Activated naive CD8-positive, alpha-beta T cell treated with anti-CD3 and anti-CD28 coated beads, Interleukin-2, amount 50 U/mL, for 24 hours (primary cell): ENCODE data around the gene PIGS.
A peak's percentile ranks its signal among the peaks of the same experiment; 100 is the strongest.

Experiments used
- ATAC-seq: fragments of 150-1000 bp; cut with Tn5 transposase; one replicate; pipeline ENCODE4 v1.10.0; 2021
- DNase-seq: peaks from one replicate; pipeline ENCODE4 v3.0.0; 2021
- H3K27ac Mint-ChIP-seq: one replicate; pipeline ENCODE4 v1.8.0; 2021; ENCODE audit warnings: mild to moderate bottlenecking, mixed read lengths
- H3K27me3 Mint-ChIP-seq: one replicate; pipeline ENCODE4 v1.8.0; 2021; ENCODE audit warnings: mixed read lengths
- H3K36me3 Mint-ChIP-seq: one replicate; pipeline ENCODE4 v1.8.0; 2021; ENCODE audit warnings: low read depth, mixed read lengths
- H3K4me1 Mint-ChIP-seq: one replicate; pipeline ENCODE4 v1.8.0; 2021; ENCODE audit warnings: mixed read lengths
- H3K4me3 Mint-ChIP-seq: one replicate; pipeline ENCODE4 v1.8.0; 2021; ENCODE audit warnings: mild to moderate bottlenecking, moderate library complexity, mixed read lengths
- H3K9me3 Mint-ChIP-seq: one replicate; pipeline ENCODE4 v1.8.0; 2021; ENCODE audit warnings: mixed read lengths

The PIGS gene

DNA sequence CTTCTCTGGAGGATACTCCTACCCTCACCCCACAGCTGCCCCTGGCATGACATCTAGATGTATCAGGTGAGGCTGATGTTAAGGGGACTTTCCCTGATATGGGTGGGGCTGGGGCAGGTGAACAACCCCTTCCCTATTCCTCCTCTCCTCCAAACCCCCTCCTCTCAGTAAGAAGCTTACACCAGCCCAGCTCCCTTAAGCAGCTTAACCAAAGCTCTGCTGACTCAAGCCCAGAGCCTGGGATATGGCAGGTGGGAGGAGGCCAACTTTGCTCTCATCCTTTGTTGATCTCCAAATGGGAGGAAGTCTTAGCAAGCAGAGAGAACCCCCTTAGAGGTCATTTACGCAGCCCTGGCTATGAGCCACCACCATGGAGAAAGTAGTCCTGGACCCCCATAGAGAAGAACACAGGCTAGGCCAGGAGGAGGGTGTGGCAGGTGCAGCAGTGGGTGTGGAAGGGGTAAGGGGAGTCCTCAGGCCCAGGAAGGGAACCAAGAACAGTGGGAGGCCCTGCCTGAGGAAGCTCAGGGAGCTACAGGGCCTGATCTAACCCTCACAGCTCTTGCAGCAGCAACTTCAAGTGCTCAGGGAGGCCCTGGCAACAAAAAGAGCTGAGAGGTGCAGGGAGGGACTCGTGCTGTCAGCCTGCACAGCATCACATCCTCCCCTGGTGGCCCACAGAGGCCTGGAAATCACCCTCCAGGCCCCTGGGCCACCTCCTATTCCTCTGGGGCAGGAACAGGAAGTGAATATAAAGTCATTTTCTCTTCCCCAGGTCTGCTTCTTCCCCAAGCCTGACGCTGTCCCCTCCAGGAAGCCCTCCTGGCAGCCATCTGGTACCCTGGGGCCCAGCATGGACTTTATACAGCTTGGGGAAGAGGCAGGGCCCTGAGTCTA is 21.8 kb downstream of the PIGS start:
- DNase-seq (peak; percentile 55), ATAC-seq (peak; percentile 67)
- Mint-ChIP-seq H3K36me3 (peaks cover 17% of the 10 kb centered on the region), H3K9me3 (no peaks in the 10 kb centered on the region), H3K27ac (peak overlapping the region; percentile 73), H3K4me1 (peaks cover 54% of the 10 kb centered on the region), H3K27me3 (no peaks in the 10 kb centered on the region), H3K4me3 (no peak overlapping the region)

DNA sequence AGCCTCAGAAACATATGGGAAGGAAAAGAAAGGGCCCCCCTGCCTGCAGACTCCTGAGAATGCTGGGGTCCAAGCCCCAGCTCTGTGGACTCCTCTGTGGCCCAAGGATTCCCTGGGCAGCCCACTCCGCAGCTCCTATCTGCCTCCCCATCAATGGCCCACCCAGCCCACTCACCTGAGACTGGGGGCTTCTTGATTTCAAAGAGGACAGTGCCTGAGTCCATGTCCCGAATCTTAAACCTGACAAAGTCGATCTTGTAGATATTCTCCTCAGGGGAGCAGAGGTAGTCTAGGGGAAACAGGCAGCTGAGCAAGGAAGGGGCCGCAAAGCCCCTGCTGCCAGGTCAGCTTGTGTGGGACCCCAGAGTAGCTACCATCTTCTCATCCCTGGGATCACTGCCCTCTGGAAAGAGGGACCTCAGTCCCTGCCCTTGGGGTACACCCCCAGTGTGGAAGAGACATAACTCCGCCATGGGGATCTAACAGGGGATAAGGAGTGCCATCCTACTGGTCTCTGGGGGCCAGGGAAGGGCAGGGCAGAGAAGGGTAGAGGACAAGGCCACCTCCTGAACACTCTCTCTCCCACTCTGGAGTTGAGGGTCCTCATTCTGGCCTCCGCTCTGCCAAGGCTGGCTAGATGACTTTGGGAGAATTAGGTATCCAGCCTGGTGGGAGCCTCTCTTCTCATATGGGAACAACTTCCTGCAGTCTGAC is 22.8 kb downstream of the PIGS start:
- H3K27ac Mint-ChIP-seq, result peak overlapping the region; percentile 25
- peaks cover 10% of the 10 kb centered on the region for H3K36me3 Mint-ChIP-seq
- DNase-seq (no peak), ATAC-seq (no peak)
- H3K4me1 Mint-ChIP-seq, result peaks cover 51% of the 10 kb centered on the region
- H3K27me3 Mint-ChIP-seq, result no peaks in the 10 kb centered on the region
- no peak overlapping the region for H3K4me3 Mint-ChIP-seq
- no peaks in the 10 kb centered on the region for H3K9me3 Mint-ChIP-seq

DNA sequence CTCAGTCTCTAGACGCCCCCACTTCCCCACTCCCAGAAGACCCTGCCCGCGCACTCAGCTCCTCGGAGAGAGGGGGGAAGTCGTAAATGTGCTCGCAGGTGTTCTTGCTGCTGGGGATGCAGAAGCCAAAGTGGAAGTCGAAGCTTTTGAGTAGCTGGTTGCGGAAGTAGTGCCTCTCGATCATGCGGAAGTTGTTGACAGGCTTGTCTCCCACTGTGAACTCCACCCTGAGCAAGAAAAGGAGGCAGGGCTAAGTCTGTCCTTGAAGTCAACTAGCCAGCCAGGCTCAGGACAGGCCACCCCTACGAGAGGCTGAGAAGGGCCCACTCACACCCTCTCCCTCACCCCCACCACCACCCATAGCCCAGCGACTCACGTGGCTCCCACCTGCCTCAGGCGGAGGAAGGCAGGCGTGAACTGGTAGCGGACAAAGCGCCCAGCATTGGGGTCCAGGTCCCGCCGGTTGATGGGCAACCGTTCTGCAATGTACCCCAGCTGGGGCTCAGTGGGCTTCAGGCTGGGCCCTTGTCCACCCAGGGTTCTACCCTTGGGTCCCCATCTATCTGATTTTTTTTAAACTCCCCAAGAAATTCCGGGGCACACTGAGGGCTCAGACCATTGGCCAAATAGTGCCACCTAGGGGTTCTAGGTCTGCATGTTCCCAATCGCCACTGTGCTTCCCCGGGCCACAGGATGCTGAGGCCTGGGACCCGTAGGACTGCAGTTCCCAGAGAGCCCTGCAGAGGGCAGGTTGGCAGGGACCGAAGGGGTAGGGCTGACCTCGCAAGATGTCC is 23.5 kb downstream of the PIGS start:
- Mint-ChIP-seq H3K4me3 (peak overlapping the region; percentile 30), H3K36me3 (peaks cover 4% of the 10 kb centered on the region), H3K9me3 (no peaks in the 10 kb centered on the region), H3K27ac (peak overlapping the region; percentile 53), H3K27me3 (no peaks in the 10 kb centered on the region), H3K4me1 (peaks cover 46% of the 10 kb centered on the region)
- peak; percentile 84 for DNase-seq
- peak; percentile 57 for ATAC-seq

DNA sequence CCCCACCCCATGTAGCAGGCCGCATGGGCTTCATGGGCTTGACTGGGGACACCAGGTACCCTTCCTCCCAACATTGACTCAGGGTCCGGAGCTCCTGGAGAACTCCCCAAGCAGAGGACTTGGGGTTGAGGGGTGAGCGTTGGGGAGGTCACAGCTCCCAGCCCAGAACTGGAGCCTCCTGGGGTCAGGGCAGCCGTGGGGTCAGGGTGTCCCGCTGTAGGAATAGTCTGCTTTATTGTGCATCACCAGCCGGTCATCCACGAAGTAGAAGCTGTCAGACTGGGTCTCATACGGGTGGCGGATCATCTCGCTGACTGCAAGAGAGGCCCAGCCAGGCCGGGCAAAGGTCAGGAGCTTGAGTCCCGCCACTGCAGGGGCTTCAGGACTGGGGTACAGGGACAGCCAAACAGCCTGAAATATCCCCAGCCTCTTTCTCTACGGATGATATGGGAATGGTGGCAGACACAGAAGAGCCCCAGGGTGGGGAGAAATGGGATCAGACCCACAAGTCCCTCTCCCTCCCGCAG is 24.2 kb downstream of the PIGS start:
- Mint-ChIP-seq H3K36me3 (peaks cover 3% of the 10 kb centered on the region), H3K4me1 (peaks cover 43% of the 10 kb centered on the region), H3K27me3 (no peaks in the 10 kb centered on the region), H3K9me3 (no peaks in the 10 kb centered on the region), H3K4me3 (no peak overlapping the region), H3K27ac (no peak overlapping the region)
- DNase-seq (no peak), ATAC-seq (no peak)

DNA sequence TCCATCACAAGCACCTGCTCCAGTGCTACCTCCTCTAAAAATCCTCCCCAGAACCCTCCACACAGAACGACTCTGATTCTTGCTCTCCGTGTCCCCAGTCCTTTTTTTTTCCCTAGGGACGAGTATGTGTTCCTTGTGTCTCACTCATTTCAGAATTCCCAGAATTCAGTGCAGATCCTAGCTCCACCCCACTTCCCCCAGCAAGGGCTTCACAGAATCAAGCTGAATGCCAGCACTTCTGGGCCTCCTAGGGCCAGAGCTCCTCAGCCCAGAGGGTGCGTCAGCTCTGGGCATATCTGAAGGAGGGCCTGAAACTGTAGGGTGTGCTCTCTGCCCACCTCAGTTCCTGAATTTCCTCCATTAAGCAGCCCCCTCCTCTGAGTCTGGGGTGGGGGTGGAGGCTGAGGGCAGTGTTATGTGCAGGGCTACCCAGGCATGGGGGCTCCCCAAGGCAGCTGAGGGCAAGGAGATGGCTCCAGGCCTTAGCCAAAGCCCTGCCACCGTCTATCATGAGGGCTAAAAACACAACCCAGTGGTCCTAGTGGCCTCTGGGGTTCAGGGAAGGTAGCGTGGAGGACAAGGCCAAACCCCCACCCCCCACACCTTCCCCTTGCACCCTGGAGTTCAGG is 25.4 kb downstream of the PIGS start:
- no peak for ATAC-seq
- Mint-ChIP-seq H3K27ac (no peak overlapping the region), H3K4me1 (peaks cover 33% of the 10 kb centered on the region), H3K4me3 (no peak overlapping the region), H3K9me3 (no peaks in the 10 kb centered on the region), H3K27me3 (no peaks in the 10 kb centered on the region), H3K36me3 (peaks cover 3% of the 10 kb centered on the region)
- DNase-seq, result no peak

DNA sequence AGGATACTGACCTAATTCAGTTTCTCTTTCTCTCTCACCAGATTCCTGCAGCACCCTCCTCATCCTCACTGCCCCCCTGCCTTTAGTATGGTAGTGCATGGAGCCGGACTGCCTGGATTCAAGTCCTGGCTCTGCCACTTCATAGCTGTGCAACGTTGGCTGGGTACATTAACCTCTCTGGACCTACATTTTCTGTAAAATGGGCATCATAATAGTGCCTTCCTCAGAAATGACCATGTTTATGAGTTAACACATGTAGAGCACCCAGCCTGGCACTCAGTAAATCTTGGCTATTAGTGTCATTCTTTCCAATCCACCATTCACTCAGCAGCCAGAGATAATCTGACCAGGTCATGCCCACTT is 26.2 kb downstream of the PIGS start:
- no peak overlapping the region for H3K27ac Mint-ChIP-seq
- ATAC-seq, result no peak
- no peak for DNase-seq
- peaks cover 25% of the 10 kb centered on the region for H3K4me1 Mint-ChIP-seq
- H3K4me3 Mint-ChIP-seq, result no peak overlapping the region
- peaks cover 3% of the 10 kb centered on the region for H3K36me3 Mint-ChIP-seq
- H3K27me3 Mint-ChIP-seq, result no peaks in the 10 kb centered on the region
- no peaks in the 10 kb centered on the region for H3K9me3 Mint-ChIP-seq

DNA sequence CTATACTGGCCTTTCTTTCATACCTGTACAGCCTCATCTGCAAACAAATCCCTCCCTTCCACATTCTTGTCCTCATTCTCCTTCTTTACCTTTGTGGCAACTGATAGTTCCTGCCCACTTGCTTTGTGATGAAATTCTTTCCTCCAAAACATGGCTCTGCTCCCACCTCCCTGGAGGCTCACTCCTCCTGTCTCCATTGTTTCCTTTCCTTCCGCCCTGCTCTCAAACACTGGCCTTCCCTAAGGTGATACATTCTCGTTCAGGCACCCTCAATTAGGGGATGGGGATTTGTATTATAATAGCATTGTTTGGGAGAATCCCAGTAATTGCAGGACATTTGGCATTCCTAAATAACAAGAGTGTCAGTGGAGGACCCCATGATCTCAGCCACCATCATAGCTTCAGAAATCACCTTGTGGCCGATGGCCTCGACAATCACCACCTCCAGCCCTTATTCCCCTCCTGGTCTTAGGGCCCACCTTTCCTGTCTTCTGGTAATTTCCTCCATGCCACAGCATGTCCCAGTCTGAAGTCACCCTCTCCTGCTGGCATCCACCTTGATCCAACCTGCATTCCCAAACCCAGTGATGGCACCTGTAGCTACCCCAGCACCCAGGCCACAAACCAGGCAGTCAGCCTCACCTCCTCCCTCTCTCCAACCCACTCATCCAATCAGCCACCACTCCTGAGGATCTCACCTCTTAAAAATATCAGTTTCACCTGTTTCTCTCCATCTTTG is 26.8 kb downstream of the PIGS start:
- no peak for ATAC-seq
- no peaks in the 10 kb centered on the region for H3K27me3 Mint-ChIP-seq

DNA sequence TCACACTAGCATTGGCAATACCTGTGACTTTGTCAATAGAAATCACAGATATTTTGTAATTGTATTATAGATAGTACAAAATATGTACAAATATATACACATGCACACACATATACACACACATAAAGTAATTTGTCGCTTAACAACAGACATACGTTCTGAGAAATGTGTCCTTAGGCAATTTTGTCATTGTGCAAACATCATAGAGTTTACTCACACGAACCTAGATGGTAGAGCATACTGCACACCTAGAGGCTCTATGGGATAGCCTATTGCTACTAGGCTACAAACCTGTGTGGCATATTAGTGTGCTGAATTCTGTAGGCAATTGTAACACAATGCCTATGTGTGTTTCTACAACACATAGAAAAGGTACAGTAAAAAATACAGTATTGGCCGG is 29.9 kb downstream of the PIGS start:
- Mint-ChIP-seq H3K27me3 (no peaks in the 10 kb centered on the region), H3K9me3 (no peaks in the 10 kb centered on the region), H3K4me1 (no peaks in the 10 kb centered on the region), H3K27ac (no peak overlapping the region), H3K4me3 (no peak overlapping the region), H3K36me3 (no peaks in the 10 kb centered on the region)
- DNase-seq (no peak), ATAC-seq (no peak)

More for the DNA sequence above, 26.8 kb downstream of the PIGS start:
- Mint-ChIP-seq H3K4me1 (peaks cover 20% of the 10 kb centered on the region), H3K4me3 (no peak overlapping the region), H3K9me3 (no peaks in the 10 kb centered on the region), H3K36me3 (peaks cover 3% of the 10 kb centered on the region), H3K27ac (no peak overlapping the region)
- DNase-seq, result no peak

DNA sequence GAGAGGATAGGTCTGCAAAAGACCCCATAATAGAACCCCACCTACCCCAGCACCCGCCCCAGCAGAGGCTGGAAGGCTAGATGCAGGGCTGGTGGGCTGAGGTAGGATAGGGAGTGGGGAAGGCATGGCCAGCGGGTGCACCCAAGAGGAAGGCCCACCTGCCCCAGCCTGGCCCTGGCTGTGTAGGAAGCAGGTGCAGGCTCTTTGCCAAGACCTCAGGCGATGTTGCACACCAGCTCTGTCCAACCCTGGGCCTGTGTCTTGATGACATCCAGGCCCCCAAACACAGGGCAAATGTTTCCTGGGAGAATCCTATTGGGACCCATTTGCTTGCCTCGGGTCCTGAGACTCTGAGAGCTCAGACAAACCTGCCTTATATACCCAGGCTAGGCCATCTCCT is 31.1 kb downstream of the PIGS start:
- DNase-seq, result no peak
- Mint-ChIP-seq H3K4me1 (no peaks in the 10 kb centered on the region), H3K9me3 (no peaks in the 10 kb centered on the region), H3K36me3 (no peaks in the 10 kb centered on the region), H3K4me3 (no peak overlapping the region), H3K27ac (no peak overlapping the region), H3K27me3 (no peaks in the 10 kb centered on the region)
- no peak for ATAC-seq

DNA sequence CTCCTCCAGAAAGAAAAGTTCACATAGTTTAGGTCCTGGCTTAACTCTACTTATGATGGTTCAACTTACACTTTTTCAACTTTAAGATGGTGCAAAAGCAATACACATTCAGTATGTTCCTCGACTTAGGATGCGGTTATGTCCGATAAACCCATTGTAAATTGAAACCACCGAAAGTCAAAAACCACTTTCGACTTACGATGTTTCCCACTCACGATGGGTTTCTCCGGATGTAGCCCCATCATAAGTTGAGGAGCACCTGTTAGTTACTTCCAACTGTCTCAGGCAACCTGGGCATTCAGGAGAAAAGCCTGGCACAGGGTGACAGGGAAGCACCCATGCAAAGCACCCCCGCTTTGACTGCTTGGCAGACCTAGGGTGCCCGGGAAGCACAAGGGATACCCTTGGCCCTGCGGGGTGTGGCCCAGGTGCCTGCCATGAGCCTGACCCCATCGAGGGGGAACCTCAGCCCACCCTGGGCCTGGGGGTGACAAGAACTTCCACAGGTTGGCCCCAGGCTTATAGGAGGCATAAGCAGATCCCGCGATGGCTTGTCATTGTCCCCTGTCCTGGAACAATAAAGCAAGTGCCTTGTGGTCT is 32.9 kb downstream of the PIGS start:
- no peaks in the 10 kb centered on the region for H3K4me1 Mint-ChIP-seq
- H3K4me3 Mint-ChIP-seq, result no peak overlapping the region
- H3K36me3 Mint-ChIP-seq, result no peaks in the 10 kb centered on the region
- DNase-seq (no peak), ATAC-seq (no peak)
- H3K27ac Mint-ChIP-seq, result no peak overlapping the region
- H3K9me3 Mint-ChIP-seq, result no peaks in the 10 kb centered on the region
- H3K27me3 Mint-ChIP-seq, result no peaks in the 10 kb centered on the region

DNA sequence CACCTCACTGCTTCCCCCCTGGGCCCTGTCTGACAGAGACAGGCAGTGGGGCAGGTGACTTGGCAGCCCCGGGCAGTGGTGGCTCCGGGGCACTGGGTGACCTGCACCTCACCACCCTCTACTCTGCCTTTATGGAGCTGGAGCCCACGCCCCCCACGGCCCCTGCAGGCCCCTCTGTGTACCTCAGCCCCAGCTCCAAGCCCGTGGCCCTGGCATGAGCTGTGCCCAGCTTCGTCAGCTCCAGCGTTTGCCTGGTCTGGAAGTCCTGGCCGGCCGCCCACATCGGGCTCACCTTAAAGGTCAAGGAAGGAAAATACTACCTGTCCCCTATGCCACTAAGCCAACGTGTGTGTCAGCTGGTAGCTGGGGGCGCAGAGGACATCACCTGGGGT is 34.1 kb downstream of the PIGS start:
- no peak for ATAC-seq
- H3K36me3 Mint-ChIP-seq, result no peaks in the 10 kb centered on the region
- H3K27ac Mint-ChIP-seq, result no peak overlapping the region
- no peaks in the 10 kb centered on the region for H3K4me1 Mint-ChIP-seq
- no peaks in the 10 kb centered on the region for H3K27me3 Mint-ChIP-seq
- DNase-seq, result no peak
- no peaks in the 10 kb centered on the region for H3K9me3 Mint-ChIP-seq
- H3K4me3 Mint-ChIP-seq, result no peak overlapping the region

DNA sequence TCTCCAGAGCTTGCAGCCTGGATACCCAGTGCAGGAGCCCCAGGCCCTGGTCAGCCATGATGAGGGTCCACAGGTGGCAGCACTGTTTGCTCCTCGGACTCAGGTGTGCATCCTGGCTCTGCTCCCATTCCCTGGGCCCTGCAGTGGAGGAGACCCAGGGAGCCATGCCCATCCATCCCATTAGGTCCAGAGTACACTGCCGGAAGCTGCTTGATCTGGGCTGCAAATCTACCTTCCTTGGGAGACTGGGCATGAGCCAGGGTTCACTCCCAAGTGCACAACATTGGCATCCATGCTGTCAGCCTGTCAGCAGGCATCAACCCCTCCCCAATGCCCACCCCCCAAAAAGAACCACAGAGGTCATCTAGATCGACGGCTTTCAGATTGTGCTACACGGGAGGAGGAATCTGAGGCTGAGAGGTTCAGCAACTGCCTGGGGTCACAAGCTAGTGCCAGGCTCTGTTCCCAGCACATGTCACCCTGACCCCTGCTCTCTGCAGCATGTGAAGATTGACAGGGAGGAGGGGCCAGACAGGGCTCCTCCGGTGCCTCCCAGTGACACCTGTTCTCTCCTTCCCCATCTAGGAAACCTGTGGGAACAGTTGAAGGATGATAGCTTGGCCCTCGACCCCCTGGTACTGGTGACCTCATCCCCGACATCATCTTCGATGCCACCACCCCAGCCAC is 34.6 kb downstream of the PIGS start:
- Mint-ChIP-seq H3K27ac (no peak overlapping the region), H3K36me3 (no peaks in the 10 kb centered on the region), H3K4me1 (no peaks in the 10 kb centered on the region), H3K4me3 (no peak overlapping the region), H3K9me3 (no peaks in the 10 kb centered on the region), H3K27me3 (no peaks in the 10 kb centered on the region)
- no peak for ATAC-seq
- DNase-seq, result no peak
